ENCODE results near the gene OTOS.

The OTOS gene

GRCh38 chr2:240140511-240140910 is at the start of gene OTOS:
TSS of gene OTOS (minus strand) at chr2:240140658. CDS start at chr2:240140326, 332 bp downstream.
- DNase-seq (ENCODE audit: low read depth) = no peak

- no peak for DNase-seq (ENCODE audit: low read depth)
These were observed 49.2 kb upstream of the OTOS start for GRCh38 chr2:240189686-240190085.

GRCh38 chr2:240187989-240188590 is 47.6 kb upstream of the OTOS start:
- DNase-seq (ENCODE audit: low read depth) = no peak

GRCh38 chr2:240186191-240186725 is 45.8 kb upstream of the OTOS start:
- no peak for DNase-seq (ENCODE audit: low read depth)

GRCh38 chr2:240184656-240185055 is 44.2 kb upstream of the OTOS start:
- no peak for DNase-seq (ENCODE audit: low read depth)

GRCh38 chr2:240183875-240184590 is 43.6 kb upstream of the OTOS start:
- DNase-seq (ENCODE audit: low read depth) = no peak

GRCh38 chr2:240183006-240183874 is 42.8 kb upstream of the OTOS start:
- no peak for DNase-seq (ENCODE audit: low read depth)

GRCh38 chr2:240182476-240182875 is 42.0 kb upstream of the OTOS start:
- DNase-seq (ENCODE audit: low read depth) = no peak

GRCh38 chr2:240182001-240182400 is 41.5 kb upstream of the OTOS start:
- no peak for DNase-seq (ENCODE audit: low read depth)

- DNase-seq (ENCODE audit: low read depth) = no peak
These were observed 39.6 kb upstream of the OTOS start for GRCh38 chr2:240179941-240180666.

GRCh38 chr2:240179186-240179815 is 38.8 kb upstream of the OTOS start:
- no peak for DNase-seq (ENCODE audit: low read depth)

GRCh38 chr2:240178564-240178963 is 38.1 kb upstream of the OTOS start:
- DNase-seq (ENCODE audit: low read depth) = no peak

GRCh38 chr2:240174496-240174895 is 34.0 kb upstream of the OTOS start:
- DNase-seq (ENCODE audit: low read depth) = no peak

GRCh38 chr2:240172071-240172895 is 31.8 kb upstream of the OTOS start:
- DNase-seq (ENCODE audit: low read depth) = no peak

GRCh38 chr2:240170883-240171282 is 30.4 kb upstream of the OTOS start:
- no peak for DNase-seq (ENCODE audit: low read depth)

GRCh38 chr2:240170354-240170735 is 29.9 kb upstream of the OTOS start:
- DNase-seq (ENCODE audit: low read depth) = no peak

- DNase-seq (ENCODE audit: low read depth) = no peak
These were observed 29.3 kb upstream of the OTOS start for GRCh38 chr2:240169486-240170353.

GRCh38 chr2:240168546-240169361 is 28.3 kb upstream of the OTOS start:
- no peak for DNase-seq (ENCODE audit: low read depth)

GRCh38 chr2:240168041-240168440 is 27.6 kb upstream of the OTOS start:
- no peak for DNase-seq (ENCODE audit: low read depth)

All from stimulated activated CD4-positive, alpha-beta T cell treated with anti-CD3 and anti-CD28 coated beads, Interleukin-2, amount 100 ng/mL, for 4 hours (primary cell).